Measurements from ENCODE around the gene GNA12.

- no peak for TF ChIP-seq POLR2A (IDR thresholded peaks at IDR 0.05)
- TF ChIP-seq CTCF (IDR thresholded peaks at IDR 0.05): no peak
- no peak for TF ChIP-seq EP300 (IDR thresholded peaks at IDR 0.05)
- TF ChIP-seq POLR2AphosphoS5 (IDR thresholded peaks at IDR 0.05): no peak
These were observed 3.6 kb downstream of the GNA12 start for GRCh38 chr7:2840458-2840857.

Measured in stomach (tissue), 4 donors.